Type B pancreatic cell (in vitro differentiated cells): ENCODE data around the gene MEGF11. TPM values are rescaled to one million over a fixed set of nuclear protein-coding genes. Genes with fewer than 3 reads are reported as not detected.

ENCODE experiments used
- DNase-seq: peaks from one replicate; pipeline ENCODE4 v3.0.0; 2021; ENCODE audit warnings: mixed read lengths; ENCODE audit not compliant: unreplicated experiment; ENCODE audit errors: extremely low spot score
- H3K27ac Mint-ChIP-seq: 2 replicates; pipeline ENCODE4 v1.8.0; 2021; ENCODE audit warnings: mild to moderate bottlenecking, mixed read lengths
- H3K27me3 Mint-ChIP-seq: 2 replicates; pipeline ENCODE4 v1.8.0; 2021; ENCODE audit warnings: mixed read lengths
- H3K36me3 Mint-ChIP-seq: 2 replicates; pipeline ENCODE4 v1.8.0; 2021; ENCODE audit warnings: mixed read lengths
- H3K4me1 Mint-ChIP-seq: one replicate; pipeline ENCODE4 v1.8.0; 2021; ENCODE audit warnings: mixed read lengths; ENCODE audit not compliant: unreplicated experiment
- H3K4me3 Mint-ChIP-seq: 2 replicates; pipeline ENCODE4 v1.8.0; 2021; ENCODE audit warnings: mild to moderate bottlenecking, mixed read lengths
- H3K9me3 Mint-ChIP-seq: 2 replicates; pipeline ENCODE4 v1.8.0; 2021; ENCODE audit warnings: mixed read lengths
- total RNA-seq: library from RNA; stranded (reverse); gene quantifications from 2 replicates; pipeline ENCODE4 v1.2.1, GENCODE V29; 2021; ENCODE audit warnings: low replicate concordance
- TF ChIP-seq, protein P1 (sequence below): fragments of 200-600 bp; sonication (generic); conservative IDR thresholded peaks from 2 replicates; pipeline ENCODE4 v1.5.0; 2021; ENCODE audit warnings: antibody characterized with exemption, mild to moderate bottlenecking

Gene MEGF11
- total RNA-seq, 1 donor from 2014 or later = 3.3 TPM

DNA sequence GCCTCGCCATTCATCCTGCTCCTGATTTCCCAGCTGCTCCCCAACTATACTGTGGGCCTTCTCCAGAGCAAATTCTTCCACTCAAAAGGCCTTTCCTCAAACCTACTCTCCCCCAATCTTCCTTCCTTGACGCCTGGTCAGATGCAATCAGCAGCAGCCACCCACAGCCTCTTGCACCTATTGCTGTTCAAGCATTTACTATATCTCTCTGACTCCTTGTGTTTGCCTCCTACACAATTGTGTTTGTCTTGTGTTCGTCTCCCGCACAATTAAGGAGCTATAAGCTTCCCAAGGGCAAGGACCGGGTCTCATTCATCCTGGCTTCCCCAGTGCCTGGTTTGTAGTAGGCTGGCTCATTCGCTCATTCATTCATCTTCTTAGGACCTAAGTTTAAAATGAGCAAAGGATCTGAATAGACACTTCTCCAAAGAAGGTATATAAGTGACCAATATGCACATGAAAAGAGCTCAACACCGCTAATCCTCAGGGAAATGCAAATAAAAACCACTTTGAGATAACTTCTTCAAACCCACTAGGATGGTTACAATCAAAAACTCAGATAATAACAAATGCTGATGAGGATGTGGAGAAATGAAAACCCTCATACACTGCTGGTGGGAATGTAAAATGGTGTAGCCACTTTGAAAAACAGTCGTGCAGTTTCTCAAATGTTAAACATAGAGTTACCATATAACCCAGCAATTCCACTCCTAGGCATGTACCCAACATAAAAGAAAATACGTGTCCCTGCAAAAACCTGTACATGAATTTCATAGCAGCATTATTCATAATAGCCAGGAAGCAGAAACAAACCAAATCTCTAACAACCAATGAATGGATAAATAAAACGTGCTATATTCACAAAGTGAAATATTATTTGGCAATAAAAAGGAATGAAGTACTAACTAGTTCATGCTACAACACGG, 31.0 kb downstream of the MEGF11 start:
- Mint-ChIP-seq H3K27ac (no peak overlapping the region), H3K4me1 (peaks cover 7% of the 10 kb centered on the region), H3K9me3 (no peaks in the 10 kb centered on the region), H3K4me3 (no peak overlapping the region), H3K36me3 (no peaks in the 10 kb centered on the region), H3K27me3 (peaks cover 16% of the 10 kb centered on the region)
- no peak for DNase-seq
- TF ChIP-seq, protein P1, sequence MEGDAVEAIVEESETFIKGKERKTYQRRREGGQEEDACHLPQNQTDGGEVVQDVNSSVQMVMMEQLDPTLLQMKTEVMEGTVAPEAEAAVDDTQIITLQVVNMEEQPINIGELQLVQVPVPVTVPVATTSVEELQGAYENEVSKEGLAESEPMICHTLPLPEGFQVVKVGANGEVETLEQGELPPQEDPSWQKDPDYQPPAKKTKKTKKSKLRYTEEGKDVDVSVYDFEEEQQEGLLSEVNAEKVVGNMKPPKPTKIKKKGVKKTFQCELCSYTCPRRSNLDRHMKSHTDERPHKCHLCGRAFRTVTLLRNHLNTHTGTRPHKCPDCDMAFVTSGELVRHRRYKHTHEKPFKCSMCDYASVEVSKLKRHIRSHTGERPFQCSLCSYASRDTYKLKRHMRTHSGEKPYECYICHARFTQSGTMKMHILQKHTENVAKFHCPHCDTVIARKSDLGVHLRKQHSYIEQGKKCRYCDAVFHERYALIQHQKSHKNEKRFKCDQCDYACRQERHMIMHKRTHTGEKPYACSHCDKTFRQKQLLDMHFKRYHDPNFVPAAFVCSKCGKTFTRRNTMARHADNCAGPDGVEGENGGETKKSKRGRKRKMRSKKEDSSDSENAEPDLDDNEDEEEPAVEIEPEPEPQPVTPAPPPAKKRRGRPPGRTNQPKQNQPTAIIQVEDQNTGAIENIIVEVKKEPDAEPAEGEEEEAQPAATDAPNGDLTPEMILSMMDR = no peak

DNA sequence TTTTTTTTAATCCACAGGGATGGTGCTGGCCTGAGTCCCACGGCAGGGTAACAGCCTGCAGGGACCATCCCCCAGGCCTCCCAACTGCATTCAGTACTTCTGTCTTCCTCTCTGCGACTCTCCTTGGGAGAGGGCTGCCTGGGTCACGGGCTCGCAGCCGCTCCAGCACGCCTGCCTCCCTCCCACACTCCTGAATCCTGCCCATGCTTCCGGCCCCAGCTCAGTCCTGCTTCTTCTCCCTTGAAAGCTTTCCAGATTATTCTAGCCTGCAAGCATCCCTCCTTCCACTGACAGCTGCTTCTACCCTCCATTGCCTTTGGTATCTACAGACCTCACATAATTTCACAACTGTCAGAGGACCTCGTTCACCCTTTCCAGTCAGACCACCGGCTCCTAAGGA, 32.4 kb downstream of the MEGF11 start:
- no peaks in the 10 kb centered on the region for H3K9me3 Mint-ChIP-seq
- no peak overlapping the region for H3K27ac Mint-ChIP-seq
- H3K36me3 Mint-ChIP-seq = no peaks in the 10 kb centered on the region
- H3K4me3 Mint-ChIP-seq = no peak overlapping the region
- TF ChIP-seq, protein P1 = no peak
- peaks cover 18% of the 10 kb centered on the region for H3K27me3 Mint-ChIP-seq
- DNase-seq = no peak
- peaks cover 7% of the 10 kb centered on the region for H3K4me1 Mint-ChIP-seq

DNA sequence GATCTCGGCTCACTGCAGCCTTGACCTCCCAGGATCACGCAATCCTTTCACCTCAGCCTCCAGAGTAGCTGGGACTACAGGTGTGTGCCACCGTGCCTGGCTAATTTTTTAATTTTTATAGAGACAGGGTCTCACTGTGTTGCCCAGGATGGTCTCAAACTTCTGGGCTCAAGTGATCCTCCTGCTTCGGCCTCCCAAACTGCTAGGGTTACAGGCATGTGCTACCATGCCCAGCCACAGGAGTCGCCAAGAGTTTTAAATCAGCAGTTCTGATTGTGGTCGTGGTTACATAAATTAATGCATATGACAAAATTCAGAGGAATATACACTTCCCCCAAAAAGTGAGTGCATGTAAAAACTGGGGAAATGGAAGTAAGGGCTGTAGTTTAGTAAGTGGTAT, 32.9 kb downstream of the MEGF11 start:
- H3K27ac Mint-ChIP-seq = no peak overlapping the region
- H3K4me1 Mint-ChIP-seq = peaks cover 7% of the 10 kb centered on the region
- DNase-seq = no peak
- H3K4me3 Mint-ChIP-seq = no peak overlapping the region
- H3K36me3 Mint-ChIP-seq = no peaks in the 10 kb centered on the region
- TF ChIP-seq, protein P1 = no peak
- peaks cover 19% of the 10 kb centered on the region for H3K27me3 Mint-ChIP-seq
- no peaks in the 10 kb centered on the region for H3K9me3 Mint-ChIP-seq

DNA sequence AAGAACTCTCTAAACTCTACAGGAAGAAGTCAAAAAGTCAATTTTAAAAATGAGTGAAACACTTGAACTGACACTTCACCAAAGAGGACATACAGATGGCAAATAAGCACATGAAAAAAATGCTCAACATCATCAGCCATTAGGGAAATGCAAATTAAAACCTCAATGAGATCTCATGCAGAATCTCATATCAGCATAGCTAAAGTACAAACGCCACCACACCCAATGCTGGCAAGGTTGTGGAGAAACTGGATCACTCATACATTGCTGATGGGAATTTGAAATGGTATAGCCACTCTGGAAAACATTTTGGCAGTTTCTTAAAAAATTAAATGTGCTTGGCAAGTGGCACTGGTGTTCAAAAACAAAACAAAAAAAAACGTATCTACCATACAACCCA, 34.2 kb downstream of the MEGF11 start:
- no peak for DNase-seq
- Mint-ChIP-seq H3K4me1 (peaks cover 7% of the 10 kb centered on the region), H3K9me3 (no peaks in the 10 kb centered on the region), H3K27ac (no peak overlapping the region), H3K27me3 (peaks cover 23% of the 10 kb centered on the region), H3K36me3 (no peaks in the 10 kb centered on the region), H3K4me3 (no peak overlapping the region)
- TF ChIP-seq, protein P1 = no peak

DNA sequence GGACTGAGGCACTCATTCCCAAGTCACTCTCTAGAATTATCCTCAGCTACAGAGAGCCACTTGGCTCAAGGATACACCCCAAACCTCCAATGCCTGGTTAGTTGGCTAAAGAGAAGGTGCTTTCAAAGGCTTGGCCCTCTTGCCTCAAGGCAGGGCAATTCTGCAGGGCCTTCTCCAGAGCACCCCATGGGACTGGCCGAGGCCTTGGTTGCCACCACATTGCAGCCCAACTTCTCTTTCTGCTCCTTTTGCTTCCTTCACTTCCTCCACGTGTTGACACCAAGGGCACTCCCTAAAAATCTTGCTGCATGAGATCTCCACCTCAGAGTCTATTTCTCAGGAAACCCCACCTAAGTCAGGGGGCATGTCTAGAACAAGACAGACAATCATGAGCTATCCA, 36.7 kb downstream of the MEGF11 start:
- no peak for DNase-seq
- Mint-ChIP-seq H3K9me3 (no peaks in the 10 kb centered on the region), H3K4me3 (no peak overlapping the region), H3K27ac (no peak overlapping the region), H3K4me1 (peaks cover 7% of the 10 kb centered on the region), H3K27me3 (peaks cover 18% of the 10 kb centered on the region), H3K36me3 (no peaks in the 10 kb centered on the region)
- TF ChIP-seq, protein P1 = no peak
